HG02884 (cell line): ENCODE data around the gene MAN1C1.

Experiments used
- ATAC-seq: cut with Tn5 transposase; IDR thresholded peaks from one replicate; pipeline ENCODE4 v1.9.1; 2021; ENCODE audit warnings: mild to moderate bottlenecking, moderate library complexity; ENCODE audit not compliant: unreplicated experiment

MAN1C1 gene

DNA sequence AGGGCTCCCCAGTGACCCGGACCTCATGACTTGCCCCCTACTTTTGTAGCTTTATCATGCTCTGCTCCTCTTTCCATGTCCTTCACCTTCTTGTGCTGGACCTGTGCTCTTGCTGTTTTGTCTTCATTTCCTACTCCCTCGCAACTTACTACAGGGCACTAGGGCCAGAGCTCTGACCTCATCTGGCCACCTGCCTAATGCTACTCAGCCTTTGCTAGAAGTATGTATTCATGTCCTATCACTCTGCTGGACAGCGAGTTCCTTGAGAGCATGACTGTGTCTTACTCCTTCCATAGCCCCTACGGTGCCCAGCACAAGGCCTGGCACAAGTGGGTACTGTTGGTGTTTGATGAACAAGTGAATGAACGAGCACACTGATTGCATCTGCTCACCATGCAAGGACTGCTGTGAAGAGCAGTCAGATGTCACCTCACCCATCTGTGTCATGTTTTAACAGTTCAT, 205.1 kb downstream of the MAN1C1 start:
- ATAC-seq = no peak

- no peak for ATAC-seq
Measured at GRCh38 chr1:25825605-25826004, 209.0 kb downstream of the MAN1C1 start.

DNA sequence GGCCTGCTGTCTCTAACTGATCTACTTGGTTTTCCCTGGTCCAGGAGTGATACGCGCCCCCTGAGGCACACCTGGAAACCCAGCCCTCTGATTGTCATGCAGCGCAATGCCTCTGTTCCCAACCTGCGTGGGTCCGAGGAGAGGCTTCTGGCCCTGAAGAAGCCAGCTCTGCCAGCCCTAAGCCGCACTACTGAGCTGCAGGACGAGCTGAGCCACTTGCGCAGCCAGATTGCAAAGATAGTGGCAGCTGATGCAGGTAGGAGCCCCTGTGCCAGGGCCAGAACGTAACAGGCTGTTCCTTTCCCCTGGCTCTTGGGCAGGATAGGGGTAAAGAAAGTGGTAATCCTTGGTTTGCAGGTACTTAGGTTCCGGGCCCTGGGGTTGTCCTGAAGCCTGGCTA, 210.0 kb downstream of the MAN1C1 start:
- no peak for ATAC-seq

- no peak for ATAC-seq
Measured at GRCh38 chr1:25828491-25828890, 211.9 kb downstream of the MAN1C1 start.

- no peak for ATAC-seq
Measured at GRCh38 chr1:25829046-25829445, 212.5 kb downstream of the MAN1C1 start.

DNA sequence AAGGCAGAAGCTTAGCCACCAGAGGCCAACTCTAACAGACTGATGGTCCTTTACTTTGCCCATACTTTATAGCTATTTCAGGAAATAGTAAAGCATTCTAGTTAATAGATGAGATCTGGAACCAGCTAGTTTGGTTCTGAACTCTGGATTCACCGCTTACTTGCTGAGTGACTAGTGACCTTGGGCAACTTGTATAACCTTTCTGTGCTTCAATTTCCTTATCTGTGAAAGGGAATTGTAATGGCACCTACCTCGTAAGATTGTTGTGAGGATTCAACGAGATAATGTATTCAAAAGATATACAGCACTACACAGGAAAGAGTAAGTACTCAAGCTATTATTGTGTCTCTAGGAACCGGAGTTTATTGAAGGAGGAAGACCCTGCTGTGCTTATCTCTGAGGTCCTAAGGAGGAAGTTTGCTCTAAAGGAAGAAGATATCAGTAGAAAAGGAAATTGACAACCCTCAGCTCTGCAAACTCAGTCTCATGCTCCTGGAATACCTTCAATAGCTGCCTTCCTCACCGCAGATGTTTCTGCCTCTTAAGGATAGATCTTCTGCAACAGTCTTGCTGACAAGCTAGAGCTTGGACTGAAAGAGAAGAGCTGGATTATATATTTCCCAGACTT, 215.1 kb downstream of the MAN1C1 start:
- ATAC-seq = no peak

GRCh38 chr1:25832336-25833037, 215.9 kb downstream of the MAN1C1 start:
- ATAC-seq = no peak

DNA sequence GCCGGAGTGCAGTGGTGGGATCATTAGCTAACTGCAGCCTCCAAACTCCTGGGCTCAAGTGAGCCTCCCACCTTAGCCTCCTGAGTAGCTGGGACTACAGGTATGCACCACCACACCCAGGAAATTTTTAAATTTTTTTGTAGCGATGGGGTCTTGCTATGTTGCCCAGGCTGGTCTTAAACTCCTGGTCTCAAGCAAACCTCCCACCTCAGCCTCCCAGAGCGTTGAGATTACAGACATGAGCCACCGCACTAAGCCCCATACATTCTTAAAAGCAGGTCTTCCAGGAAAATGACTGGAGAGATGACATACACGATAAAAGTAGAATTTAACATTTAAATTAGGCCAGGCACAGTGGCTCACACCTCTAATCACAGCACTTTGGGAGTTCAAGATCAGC, 216.6 kb downstream of the MAN1C1 start:
- ATAC-seq = no peak
